PFSK-1 (cell line): ENCODE results near the gene NEIL3.

Source experiments
- POLR2AphosphoS5 ChIP-seq: IDR thresholded peaks from 2 replicates; pipeline ENCODE4 v1.6.1; 2012; ENCODE audit warnings: low read depth, mild to moderate bottlenecking, control low read depth, low read length, moderate library complexity
- SIN3A ChIP-seq: IDR thresholded peaks from 2 replicates; pipeline ENCODE4 v1.6.1; 2012; ENCODE audit warnings: mild to moderate bottlenecking, low read length, moderate library complexity, borderline replicate concordance; ENCODE audit not compliant: insufficient read depth

DNA sequence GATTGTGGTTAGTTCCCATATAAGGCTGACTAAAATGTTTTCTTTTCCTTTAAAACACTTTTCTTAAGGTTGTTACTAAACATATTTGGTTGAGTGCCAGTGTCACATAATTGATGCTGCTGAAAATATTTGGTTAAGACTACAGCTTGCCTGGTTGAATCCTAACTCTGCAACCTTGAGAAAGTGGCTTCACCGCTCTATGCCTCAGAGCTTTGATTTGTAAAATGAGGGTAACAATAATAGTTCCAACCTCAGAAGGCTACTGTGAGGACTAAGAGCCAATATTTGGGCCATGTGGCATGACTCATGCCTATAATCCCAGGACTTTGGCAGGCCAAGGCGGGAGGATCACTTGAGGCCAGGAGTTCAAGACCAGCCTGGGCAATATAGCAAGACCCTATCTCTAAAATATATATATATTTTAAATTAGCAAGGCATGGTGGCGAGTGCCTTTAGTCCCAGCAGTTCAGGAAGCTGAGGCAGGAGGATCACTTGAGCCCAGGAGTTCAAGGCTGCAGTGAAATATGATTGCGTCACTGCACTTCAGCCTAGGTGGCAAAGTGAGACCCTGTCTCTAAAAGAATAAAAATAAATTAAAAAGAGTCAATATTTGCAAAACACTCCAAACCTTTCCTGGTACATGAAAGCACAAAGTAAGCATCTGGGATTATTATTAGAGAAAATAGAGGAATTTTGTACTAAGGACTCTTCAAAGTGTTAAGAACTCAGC, 7.1 kb upstream of the NEIL3 start:
- no peak for TF ChIP-seq SIN3A
- TF ChIP-seq POLR2AphosphoS5, result no peak
